HG03565 (cell line): ENCODE results near the gene P4HA2.
A peak's percentile ranks its signal among the peaks of the same experiment; 100 is the strongest.

Experiments used
- ATAC-seq: cut with Tn5 transposase; IDR thresholded peaks from one replicate; pipeline ENCODE4 v1.9.1; 2021; ENCODE audit warnings: mild to moderate bottlenecking, moderate library complexity; ENCODE audit not compliant: unreplicated experiment

Gene P4HA2

GRCh38 chr5:132226516-132227234 is 978 bp downstream of the P4HA2 start:
- no peak for ATAC-seq

DNA sequence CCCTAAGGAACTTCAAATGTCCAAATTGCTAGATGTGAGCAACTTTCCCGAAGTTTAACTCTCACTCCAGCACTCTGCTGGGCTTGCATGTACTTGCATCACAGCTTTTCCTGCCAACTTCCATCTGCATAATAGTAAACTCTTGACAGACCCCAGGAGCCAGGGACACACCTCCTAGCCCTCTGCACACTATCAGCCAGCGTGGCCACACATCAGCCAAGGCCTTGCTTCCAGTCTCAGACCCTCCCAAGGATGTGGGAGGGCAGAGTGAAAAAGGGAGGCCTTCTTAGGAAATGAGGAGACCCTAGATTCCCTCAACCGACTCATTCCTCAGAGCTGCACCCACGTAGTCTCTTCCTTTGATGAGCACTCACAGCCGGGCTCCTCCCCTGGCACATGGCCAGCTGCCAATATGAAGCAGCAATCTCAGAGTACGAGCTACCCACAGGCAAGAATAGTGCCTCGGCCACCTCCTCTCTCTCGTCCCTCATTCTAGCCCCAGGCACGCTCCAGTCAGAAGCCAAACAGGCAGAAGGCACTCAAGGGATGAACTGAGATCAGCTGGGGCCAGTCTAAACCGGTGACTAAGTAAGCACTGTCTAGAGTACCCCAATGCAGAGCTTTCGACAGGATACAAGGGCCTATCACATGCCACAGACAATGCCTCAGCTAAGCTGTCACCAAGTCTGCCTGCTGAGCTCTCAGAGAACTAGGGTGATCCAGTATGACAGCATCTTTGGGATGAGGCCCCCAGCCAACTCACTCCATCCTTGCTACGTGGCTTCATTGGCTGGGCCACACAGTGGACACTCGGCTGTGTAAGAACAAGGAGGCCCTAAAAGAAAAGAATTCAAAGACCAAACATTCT is 2.3 kb downstream of the P4HA2 start:
- no peak for ATAC-seq

- ATAC-seq = no peak
Measured at GRCh38 chr5:132224716-132225115, 2.9 kb downstream of the P4HA2 start.

- no peak for ATAC-seq
Measured at GRCh38 chr5:132223861-132224260, 3.8 kb downstream of the P4HA2 start.

GRCh38 chr5:132222649-132223038 is 5.0 kb downstream of the P4HA2 start:
- peak; percentile 72 for ATAC-seq

- peak; percentile 7 for ATAC-seq
Measured at GRCh38 chr5:132221781-132222648, 5.6 kb downstream of the P4HA2 start.

GRCh38 chr5:132220491-132220890 is 7.2 kb downstream of the P4HA2 start:
- ATAC-seq = no peak

GRCh38 chr5:132219981-132220380 is 7.7 kb downstream of the P4HA2 start:
- no peak for ATAC-seq

DNA sequence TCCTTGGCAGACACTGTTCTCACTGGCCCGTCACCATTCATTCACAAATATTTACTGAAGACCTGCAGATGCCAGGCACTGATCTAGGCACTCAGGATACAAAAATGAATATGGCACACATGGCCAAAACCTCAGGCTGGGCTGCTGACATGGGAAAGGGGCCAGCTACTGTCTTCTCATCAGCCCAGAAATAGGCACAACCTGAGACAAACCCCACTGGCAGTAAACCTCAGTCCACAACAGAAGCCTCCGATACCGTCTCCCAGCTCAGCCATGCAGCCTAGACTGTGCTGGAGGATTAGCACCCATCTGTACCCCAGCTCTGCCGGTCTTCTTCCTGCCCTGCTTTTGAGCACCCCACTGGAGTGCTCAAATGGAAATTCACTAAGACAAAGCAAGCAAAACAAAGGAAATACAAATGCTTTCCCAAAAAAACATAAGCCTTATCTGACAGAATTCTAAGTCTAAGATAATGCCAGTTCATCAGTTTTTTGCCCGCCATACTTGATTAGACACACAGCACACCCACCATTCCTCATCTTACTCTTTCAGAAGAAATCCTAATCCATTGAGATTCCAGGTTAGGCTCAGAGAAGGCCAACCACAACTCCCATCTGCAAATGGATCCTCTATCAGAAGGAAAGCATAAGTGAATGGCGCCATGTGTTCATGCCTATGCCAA is 8.2 kb downstream of the P4HA2 start:
- no peak for ATAC-seq

DNA sequence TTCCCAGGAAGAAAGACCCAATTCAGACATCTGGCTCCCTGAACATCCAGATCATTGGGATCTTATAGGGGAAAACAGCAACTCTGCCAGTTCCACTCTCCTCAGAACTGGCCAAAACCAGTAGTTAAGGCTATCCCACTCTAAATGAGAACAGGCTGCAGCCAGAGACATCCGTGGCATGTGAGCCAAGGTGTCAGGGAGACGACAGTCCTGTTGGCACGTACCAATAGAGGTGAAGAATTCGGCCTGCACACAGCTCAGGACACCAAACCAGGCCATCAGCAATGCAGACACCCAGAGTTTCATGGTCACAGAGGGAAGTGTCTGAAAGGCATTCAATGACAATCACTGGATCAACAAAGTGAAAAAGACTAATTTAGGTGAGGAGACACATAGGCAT is 9.3 kb downstream of the P4HA2 start:
- no peak for ATAC-seq

- ATAC-seq = no peak
Measured at GRCh38 chr5:132215329-132215728, 12.3 kb downstream of the P4HA2 start.

GRCh38 chr5:132214491-132214890 is 13.2 kb downstream of the P4HA2 start:
- ATAC-seq = no peak

DNA sequence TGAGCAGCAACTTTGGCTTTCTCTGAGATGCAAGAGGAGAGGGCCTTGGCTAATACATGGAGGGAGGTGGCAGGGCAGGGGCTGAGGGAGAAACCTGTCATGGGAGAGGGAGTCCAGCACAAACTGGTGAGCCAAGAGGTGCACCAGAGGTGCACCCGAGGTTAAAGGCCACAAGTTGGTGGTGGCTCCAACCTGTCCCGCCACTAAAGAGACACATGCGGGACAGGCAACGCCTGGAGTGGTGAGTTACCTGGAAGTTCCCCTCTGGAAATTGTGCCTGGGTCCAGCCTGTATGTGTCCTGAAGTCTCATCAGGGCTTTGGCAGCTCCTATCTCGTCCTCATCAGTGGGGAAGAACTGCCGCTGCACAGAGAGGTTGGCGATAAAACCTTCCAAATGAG is 14.0 kb downstream of the P4HA2 start:
- ATAC-seq = no peak

GRCh38 chr5:132211787-132212186 is 15.9 kb downstream of the P4HA2 start:
- no peak for ATAC-seq

DNA sequence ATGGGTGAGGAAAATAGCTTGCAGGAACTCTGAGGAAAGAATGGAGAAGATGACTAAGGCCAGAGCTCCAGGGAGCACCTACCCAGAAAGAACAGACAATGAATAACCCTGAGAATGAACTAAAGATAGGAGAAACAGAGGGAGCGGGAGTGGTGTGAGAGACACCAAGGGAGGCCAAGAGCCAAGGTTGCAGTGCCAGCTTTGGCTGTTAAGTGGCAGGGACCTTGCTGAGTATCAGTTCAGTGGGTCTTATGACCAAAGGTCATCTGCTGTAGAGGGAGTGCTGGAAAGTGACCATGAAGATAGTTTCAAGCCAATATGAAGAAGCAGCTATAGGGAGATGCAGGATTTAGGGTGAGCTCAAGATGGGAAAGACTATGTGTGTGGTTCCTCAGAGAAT is 16.7 kb downstream of the P4HA2 start:
- no peak for ATAC-seq

GRCh38 chr5:132209901-132210545 is 17.6 kb downstream of the P4HA2 start:
- no peak for ATAC-seq

- ATAC-seq = no peak
Measured at GRCh38 chr5:132209131-132209530, 18.5 kb downstream of the P4HA2 start.

GRCh38 chr5:132207778-132208177 is 19.9 kb downstream of the P4HA2 start:
- no peak for ATAC-seq

GRCh38 chr5:132206782-132207181 is 20.9 kb downstream of the P4HA2 start:
- no peak for ATAC-seq
